Esophagus muscularis mucosa (tissue), 4 donors: Measurements from ENCODE around the gene LTBP1. TPM values are rescaled to one million over a fixed set of nuclear protein-coding genes. Genes with fewer than 3 reads are reported as not detected.

Experiments
- DNase-seq: peaks from one replicate; pipeline ENCODE4 v3.0.0-alpha.2; 2017; ENCODE audit errors: extremely low spot score
- H3K27ac ChIP-seq, 4 donors: fragments of 200-600 bp; sonication (generic); replicated peaks in 1 of 4; 1 replicate in 3 of 4; 2 replicates in 1 of 4; pipeline ENCODE4 v1.5.1; 2016 to 2019; ENCODE audit warnings: mild to moderate bottlenecking in 1 of 4
- H3K27me3 ChIP-seq, 4 donors: fragments of 200-600 bp; sonication (generic); one replicate each; pipeline versions ENCODE4 v1.5.1 to v1.6.0; 2016 to 2019
- H3K36me3 ChIP-seq, 4 donors: fragments of 200-600 bp; sonication (generic); one replicate each; pipeline ENCODE4 v1.5.1; 2016 to 2019
- H3K4me1 ChIP-seq, 4 donors: fragments of 200-600 bp; sonication (generic); one replicate each; pipeline ENCODE4 v1.5.1; 2016 to 2019
- H3K4me3 ChIP-seq, 4 donors: fragments of 200-600 bp; sonication (generic); 1 replicate in 2 of 4; 2 replicates in 2 of 4; pipeline ENCODE4 v1.5.1; 2016 to 2019; ENCODE audit warnings: mild to moderate bottlenecking in 4 of 4, moderate library complexity in 1 of 4
- H3K9me3 ChIP-seq, 4 donors: fragments of 200-600 bp; sonication (generic); 1 replicate in 3 of 4; 2 replicates in 1 of 4; pipeline ENCODE4 v1.5.1; 2016 to 2019
- CTCF ChIP-seq, 3 experiments: fragments of 200-600 bp in 2 of 3; fragments of 450-650 bp in 1 of 3; sonication (generic) in 2 of 3; IDR thresholded peaks; one replicate each; pipeline ENCODE4 v1.5.1; 2017 to 2019; ENCODE audit warnings: antibody characterized with exemption in 3 of 3, mild to moderate bottlenecking in 2 of 3, moderate library complexity in 1 of 3
- EP300 ChIP-seq: sonication (generic); formaldehyde crosslinking; IDR thresholded peaks from one replicate; pipeline ENCODE4 v1.6.1; 2017; ENCODE audit warnings: antibody characterized with exemption
- POLR2A ChIP-seq: fragments of 450-650 bp; IDR thresholded peaks from one replicate; pipeline ENCODE4 v1.6.1; 2017; ENCODE audit warnings: antibody characterized with exemption, moderate library complexity, mild to moderate bottlenecking, low read depth
- POLR2AphosphoS5 ChIP-seq, 2 donors: sonication (generic); formaldehyde crosslinking; IDR thresholded peaks; one replicate each; pipeline ENCODE4 v1.6.1; 2017; ENCODE audit warnings: antibody characterized with exemption in 2 of 2
- WGBS: methylation state at CpG from one replicate; pipeline ENCODE4 v1.1.5; 2018; 5-methylcytosine and 5-hydroxymethylcytosine counted together
- intact Hi-C: fragments of 100-400 bp; cut with DNase I; formaldehyde crosslinking; loops from one replicate; pipeline ENCODE4 v1.15.1; 2023
- total RNA-seq, 4 donors: library from RNA; depleted of rRNA; stranded (reverse); fragments of >200 nt; gene quantifications; one replicate each; pipeline versions ENCODE4 v1.1.0 to v1.2.1, GENCODE V29; 2016

Gene LTBP1
- total RNA-seq, 4 donors from 2014 or later = 254 to 465 (median 368) TPM

- Histone ChIP-seq H3K27me3 (no peaks in the 10 kb centered on the region), H3K9me3 (peaks cover 0 to 6% (median 0%) of the 10 kb centered on the region in 4 donors), H3K4me1 (peaks cover 19 to 32% (median 26%) of the 10 kb centered on the region in 4 donors), H3K27ac (peak overlapping the region in 1 of 4 donors; percentile 53), H3K4me3 (no peak overlapping the region), H3K36me3 (no peaks in the 10 kb centered on the region)
- no peak for DNase-seq
- 84% methylated on average over 4 of the region's 4 CpGs for WGBS
- intact Hi-C loops = no loop called here
- TF ChIP-seq CTCF (IDR thresholded peaks at IDR 0.05) (no peak), EP300 (no peak), POLR2A (no peak), POLR2AphosphoS5 (IDR thresholded peaks at IDR 0.05) (no peak)
Observed at GRCh38 chr2:33090553-33091134, 143.9 kb downstream of the LTBP1 start.

DNA sequence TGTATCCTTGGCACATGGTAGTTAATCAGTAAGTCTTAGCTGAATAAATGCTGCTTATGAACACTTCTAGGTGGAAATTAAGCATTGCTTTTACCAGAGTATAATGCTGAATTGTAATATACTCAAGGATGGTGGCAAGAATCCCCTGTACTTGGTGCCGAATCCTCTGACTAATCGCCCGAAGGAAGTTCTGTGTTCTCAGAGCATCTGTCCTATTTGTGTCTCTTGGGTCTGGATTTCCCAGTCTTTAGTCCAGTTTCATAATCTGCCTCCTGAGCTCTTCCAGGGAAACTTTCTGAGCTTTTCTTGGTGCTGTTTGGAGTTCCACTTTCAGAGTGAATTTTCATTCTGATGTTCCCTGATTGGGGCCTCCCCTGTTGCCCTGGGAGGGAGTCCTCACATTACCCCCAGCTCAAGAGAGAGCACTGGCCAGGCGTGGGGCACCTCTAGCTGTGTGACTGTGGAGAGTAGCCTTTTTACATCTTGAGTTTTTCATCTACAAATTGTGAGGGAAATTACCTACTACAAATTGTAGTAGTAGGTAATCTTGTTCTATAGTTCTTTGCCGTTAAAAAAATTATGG, 144.9 kb downstream of the LTBP1 start:
- Histone ChIP-seq H3K27me3 (no peaks in the 10 kb centered on the region), H3K27ac (peak overlapping the region; percentile 18 to 53 (median 40)), H3K4me1 (peaks cover 9 to 23% (median 16%) of the 10 kb centered on the region in 4 donors), H3K36me3 (no peaks in the 10 kb centered on the region), H3K9me3 (peaks cover 0 to 6% (median 0%) of the 10 kb centered on the region in 4 donors), H3K4me3 (no peak overlapping the region)
- intact Hi-C loops = no loop called here
- 77% methylated on average over 5 of the region's 5 CpGs for WGBS
- TF ChIP-seq CTCF (IDR thresholded peaks at IDR 0.05) (no peak), EP300 (no peak), POLR2A (no peak), POLR2AphosphoS5 (IDR thresholded peaks at IDR 0.05) (peak in 1 of 2 donors; percentile 8)
- DNase-seq = no peak

DNA sequence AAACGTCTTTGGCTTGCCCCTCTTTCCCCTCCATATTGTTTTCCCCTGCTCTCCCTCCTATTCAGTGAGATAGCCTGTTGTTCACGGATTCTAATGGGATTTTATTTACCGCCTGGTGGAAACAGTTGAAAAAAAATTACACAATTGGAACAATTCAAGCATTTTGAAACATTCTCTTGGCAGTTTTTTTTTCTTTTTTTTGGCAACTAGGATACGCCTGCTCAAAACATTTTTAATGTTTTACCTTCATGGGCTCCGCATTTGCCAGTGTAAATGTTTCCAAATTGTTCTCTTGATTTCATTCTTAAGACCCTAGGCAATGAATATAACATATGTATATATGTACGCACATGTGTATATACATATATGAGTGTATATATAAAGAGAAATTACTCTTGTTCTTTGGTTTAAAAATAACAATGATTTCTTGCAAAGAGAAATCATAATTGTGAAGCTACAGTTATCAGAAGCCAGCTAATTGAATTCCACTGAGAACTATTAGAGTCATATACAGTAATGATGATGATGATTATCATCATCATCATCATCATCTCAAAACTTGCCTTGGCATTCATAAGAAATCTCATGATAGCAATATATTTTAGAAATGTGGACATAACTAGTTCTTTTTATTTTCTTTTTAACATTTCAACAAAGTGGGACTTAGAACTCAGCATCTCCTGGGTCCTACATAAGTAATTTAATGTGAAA, 146.7 kb downstream of the LTBP1 start:
- peaks cover 0 to 6% (median 0%) of the 10 kb centered on the region in 4 donors for H3K9me3 ChIP-seq
- peaks cover 4 to 14% (median 11%) of the 10 kb centered on the region in 4 donors for H3K4me1 ChIP-seq
- H3K27me3 ChIP-seq = no peaks in the 10 kb centered on the region
- WGBS = 80% methylated on average over 6 of the region's 6 CpGs
- H3K27ac ChIP-seq = no peak overlapping the region
- intact Hi-C loops = no loop called here
- no peak overlapping the region for H3K4me3 ChIP-seq
- H3K36me3 ChIP-seq = no peaks in the 10 kb centered on the region
- TF ChIP-seq EP300 (no peak), CTCF (IDR thresholded peaks at IDR 0.05) (no peak), POLR2AphosphoS5 (IDR thresholded peaks at IDR 0.05) (no peak), POLR2A (no peak)
- no peak for DNase-seq

DNA sequence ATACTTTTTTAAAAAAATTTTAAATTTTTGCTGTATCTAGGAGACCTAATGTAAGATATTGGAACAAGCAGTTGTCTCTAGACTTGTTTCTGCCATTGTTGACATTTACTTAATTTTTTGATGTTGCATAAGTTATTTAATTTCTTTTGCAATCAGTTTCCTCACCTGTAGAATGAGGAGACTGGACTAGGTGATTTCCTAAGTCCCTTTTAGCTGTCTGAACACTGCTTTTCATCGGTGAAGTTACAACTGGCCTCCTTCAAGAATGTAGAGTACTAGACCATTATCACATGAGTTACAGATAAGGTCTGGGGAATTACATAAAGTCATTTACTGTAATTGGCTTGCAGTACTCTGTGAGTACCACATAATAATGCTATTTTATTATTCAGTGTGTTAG, 147.6 kb downstream of the LTBP1 start:
- Histone ChIP-seq H3K4me1 (peaks cover 4 to 14% (median 11%) of the 10 kb centered on the region in 4 donors), H3K4me3 (no peak overlapping the region), H3K27me3 (no peaks in the 10 kb centered on the region), H3K36me3 (no peaks in the 10 kb centered on the region), H3K27ac (no peak overlapping the region), H3K9me3 (peaks cover 0 to 6% (median 0%) of the 10 kb centered on the region in 4 donors)
- DNase-seq = no peak
- WGBS = 84% methylated on average over 1 of the region's 1 CpG
- no peak for TF ChIP-seq CTCF (IDR thresholded peaks at IDR 0.05)
- no peak for TF ChIP-seq POLR2AphosphoS5 (IDR thresholded peaks at IDR 0.05)
- no peak for TF ChIP-seq POLR2A
- no peak for TF ChIP-seq EP300
- intact Hi-C loops = no loop called here
